Type B pancreatic cell (in vitro differentiated cells): ENCODE results near the gene GTPBP3. TPM values are rescaled to one million over a fixed set of nuclear protein-coding genes. Genes with fewer than 3 reads are reported as not detected.
"Not testable (repeated sequence)": the region's sequence is repeated elsewhere in the genome, so short reads cannot be mapped to it uniquely, and the experiment has no call there.

Experiments
- DNase-seq: peaks from one replicate; pipeline ENCODE4 v3.0.0; 2021; ENCODE audit warnings: mixed read lengths; ENCODE audit not compliant: unreplicated experiment; ENCODE audit errors: extremely low spot score
- H3K27ac Mint-ChIP-seq: 2 replicates; pipeline ENCODE4 v1.8.0; 2021; ENCODE audit warnings: mild to moderate bottlenecking, mixed read lengths
- H3K27me3 Mint-ChIP-seq: 2 replicates; pipeline ENCODE4 v1.8.0; 2021; ENCODE audit warnings: mixed read lengths
- H3K36me3 Mint-ChIP-seq: 2 replicates; pipeline ENCODE4 v1.8.0; 2021; ENCODE audit warnings: mixed read lengths
- H3K4me1 Mint-ChIP-seq: one replicate; pipeline ENCODE4 v1.8.0; 2021; ENCODE audit warnings: mixed read lengths; ENCODE audit not compliant: unreplicated experiment
- H3K4me3 Mint-ChIP-seq: 2 replicates; pipeline ENCODE4 v1.8.0; 2021; ENCODE audit warnings: mild to moderate bottlenecking, mixed read lengths
- H3K9me3 Mint-ChIP-seq: 2 replicates; pipeline ENCODE4 v1.8.0; 2021; ENCODE audit warnings: mixed read lengths
- CTCF ChIP-seq: fragments of 200-600 bp; sonication (generic); conservative IDR thresholded peaks from 2 replicates; pipeline ENCODE4 v1.5.0; 2021; ENCODE audit warnings: antibody characterized with exemption, mild to moderate bottlenecking
- long read RNA-seq: library from polyadenylated mRNA; unstranded; transcript quantifications from one replicate; pipeline ENCODE4 v2.0.0, GENCODE V29; 2020
- total RNA-seq: library from RNA; stranded (reverse); gene quantifications from 2 replicates; pipeline ENCODE4 v1.2.1, GENCODE V29; 2021; ENCODE audit warnings: low replicate concordance

GTPBP3 gene
- 40.0 and 48.4 TPM in 2 replicates for total RNA-seq
- long read RNA-seq, partial matches to known transcripts, result 2 of 4 reads
- long read RNA-seq, other reads (novel, unspliced or antisense), result 0 of 4 reads

GRCh38 chr19:17336872-17337674, at the start of gene GTPBP3:
GTPBP3 (plus strand) TSS chr19:17337553; CDS start chr19:17337612, 59 bp downstream.
- Mint-ChIP-seq H3K4me3 (peak within 1 kb of the TSS; percentile 95), H3K27ac (peak within 1 kb of the TSS; percentile 98), H3K27me3 (peaks cover 3% of the 10 kb centered on the region), H3K9me3 (no peaks in the 10 kb centered on the region), H3K4me1 (peaks cover 15% of the 10 kb centered on the region), H3K36me3 (peaks cover 4% of the 10 kb centered on the region)
- peak; percentile 95 for DNase-seq
- TF ChIP-seq CTCF, result no peak

GRCh38 chr19:17289489-17289888, 47.9 kb upstream of the GTPBP3 start:
- no peak for DNase-seq
- no peak overlapping the region for H3K27ac Mint-ChIP-seq
- no peak overlapping the region for H3K4me3 Mint-ChIP-seq
- no peaks in the 10 kb centered on the region for H3K36me3 Mint-ChIP-seq
- no peaks in the 10 kb centered on the region for H3K27me3 Mint-ChIP-seq
- TF ChIP-seq CTCF, result no peak
- no peaks in the 10 kb centered on the region for H3K9me3 Mint-ChIP-seq
- H3K4me1 Mint-ChIP-seq, result peaks cover 4% of the 10 kb centered on the region

- H3K4me3 Mint-ChIP-seq, result peak overlapping the region; percentile 89
- H3K27me3 Mint-ChIP-seq, result no peaks in the 10 kb centered on the region
- H3K9me3 Mint-ChIP-seq, result no peaks in the 10 kb centered on the region
- peak overlapping the region; percentile 88 for H3K27ac Mint-ChIP-seq
- TF ChIP-seq CTCF, result peak; percentile 75
- peaks cover 3% of the 10 kb centered on the region for H3K36me3 Mint-ChIP-seq
- H3K4me1 Mint-ChIP-seq, result peaks cover 4% of the 10 kb centered on the region
- DNase-seq, result peak; percentile 89
Observed at GRCh38 chr19:17292301-17293074, 44.9 kb upstream of the GTPBP3 start.

GRCh38 chr19:17293605-17294004, 43.7 kb upstream of the GTPBP3 start:
- TF ChIP-seq CTCF, result no peak
- H3K4me1 Mint-ChIP-seq, result peaks cover 4% of the 10 kb centered on the region
- no peaks in the 10 kb centered on the region for H3K9me3 Mint-ChIP-seq
- no peak overlapping the region for H3K4me3 Mint-ChIP-seq
- H3K36me3 Mint-ChIP-seq, result peaks cover 3% of the 10 kb centered on the region
- no peak for DNase-seq
- H3K27ac Mint-ChIP-seq, result no peak overlapping the region
- no peaks in the 10 kb centered on the region for H3K27me3 Mint-ChIP-seq

GRCh38 chr19:17294051-17294891, 43.1 kb upstream of the GTPBP3 start:
- peaks cover 3% of the 10 kb centered on the region for H3K36me3 Mint-ChIP-seq
- no peak overlapping the region for H3K27ac Mint-ChIP-seq
- H3K4me1 Mint-ChIP-seq, result peaks cover 4% of the 10 kb centered on the region
- no peaks in the 10 kb centered on the region for H3K9me3 Mint-ChIP-seq
- no peak for DNase-seq
- no peak for TF ChIP-seq CTCF
- no peak overlapping the region for H3K4me3 Mint-ChIP-seq
- no peaks in the 10 kb centered on the region for H3K27me3 Mint-ChIP-seq

GRCh38 chr19:17295551-17295950, 41.8 kb upstream of the GTPBP3 start:
- not testable (repeated sequence) for H3K4me1 Mint-ChIP-seq, H3K4me3 Mint-ChIP-seq

More at GRCh38 chr19:17295551-17295950, 41.8 kb upstream of the GTPBP3 start:
- not testable (repeated sequence) for H3K36me3 Mint-ChIP-seq, H3K9me3 Mint-ChIP-seq, DNase-seq, H3K27me3 Mint-ChIP-seq, H3K27ac Mint-ChIP-seq
